ENCODE measurements around the gene TMEM178B. TPM values are rescaled to one million over a fixed set of nuclear protein-coding genes. Genes with fewer than 3 reads are reported as not detected.

Gene TMEM178B
- total and polyA plus RNA-seq, 10 of the 15 experiments (the other 5 are each of a cell fraction or from before 2014, with no cell fraction given): 0.01 to 1.1 (median 0.04) TPM; not detected in 2

DNA sequence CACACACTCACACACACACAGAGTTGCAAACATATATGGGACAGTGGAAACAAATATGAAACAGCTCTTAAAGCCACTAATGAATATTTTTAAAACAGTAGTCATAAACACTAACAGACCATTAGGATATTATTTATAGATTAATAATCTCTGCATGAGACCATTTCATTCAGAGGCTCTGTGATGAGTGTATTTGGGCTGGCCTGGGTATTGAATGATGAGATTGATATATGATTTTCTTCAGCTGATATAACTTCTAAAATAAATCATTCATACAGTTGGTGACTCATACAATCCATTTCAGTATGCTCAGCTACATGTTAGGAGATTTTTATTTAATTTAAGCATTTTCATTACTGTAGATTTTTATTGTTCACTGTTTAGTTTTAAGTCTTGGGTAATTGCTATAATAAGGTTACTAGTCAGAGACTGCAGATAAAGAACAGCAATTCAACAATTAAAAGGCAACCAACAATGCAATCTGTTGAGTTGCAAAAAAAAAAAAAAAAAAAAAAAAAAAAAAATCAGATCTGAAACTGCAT, 452.2 kb downstream of the TMEM178B start (continued):
- TF ChIP-seq, protein P1, sequence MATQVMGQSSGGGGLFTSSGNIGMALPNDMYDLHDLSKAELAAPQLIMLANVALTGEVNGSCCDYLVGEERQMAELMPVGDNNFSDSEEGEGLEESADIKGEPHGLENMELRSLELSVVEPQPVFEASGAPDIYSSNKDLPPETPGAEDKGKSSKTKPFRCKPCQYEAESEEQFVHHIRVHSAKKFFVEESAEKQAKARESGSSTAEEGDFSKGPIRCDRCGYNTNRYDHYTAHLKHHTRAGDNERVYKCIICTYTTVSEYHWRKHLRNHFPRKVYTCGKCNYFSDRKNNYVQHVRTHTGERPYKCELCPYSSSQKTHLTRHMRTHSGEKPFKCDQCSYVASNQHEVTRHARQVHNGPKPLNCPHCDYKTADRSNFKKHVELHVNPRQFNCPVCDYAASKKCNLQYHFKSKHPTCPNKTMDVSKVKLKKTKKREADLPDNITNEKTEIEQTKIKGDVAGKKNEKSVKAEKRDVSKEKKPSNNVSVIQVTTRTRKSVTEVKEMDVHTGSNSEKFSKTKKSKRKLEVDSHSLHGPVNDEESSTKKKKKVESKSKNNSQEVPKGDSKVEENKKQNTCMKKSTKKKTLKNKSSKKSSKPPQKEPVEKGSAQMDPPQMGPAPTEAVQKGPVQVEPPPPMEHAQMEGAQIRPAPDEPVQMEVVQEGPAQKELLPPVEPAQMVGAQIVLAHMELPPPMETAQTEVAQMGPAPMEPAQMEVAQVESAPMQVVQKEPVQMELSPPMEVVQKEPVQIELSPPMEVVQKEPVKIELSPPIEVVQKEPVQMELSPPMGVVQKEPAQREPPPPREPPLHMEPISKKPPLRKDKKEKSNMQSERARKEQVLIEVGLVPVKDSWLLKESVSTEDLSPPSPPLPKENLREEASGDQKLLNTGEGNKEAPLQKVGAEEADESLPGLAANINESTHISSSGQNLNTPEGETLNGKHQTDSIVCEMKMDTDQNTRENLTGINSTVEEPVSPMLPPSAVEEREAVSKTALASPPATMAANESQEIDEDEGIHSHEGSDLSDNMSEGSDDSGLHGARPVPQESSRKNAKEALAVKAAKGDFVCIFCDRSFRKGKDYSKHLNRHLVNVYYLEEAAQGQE (IDR thresholded peaks at IDR 0.05; ENCODE audit: low read depth, low read length): no peak
- TF ChIP-seq EED (IDR thresholded peaks at IDR 0.05; ENCODE audit: low read depth) (no peak), IKZF1 (conservative IDR thresholded peaks at IDR 0.05) (no peak), CREB1 (IDR thresholded peaks at IDR 0.05; ENCODE audit: low read depth) (no peak), EZH2 (IDR thresholded peaks at IDR 0.05; ENCODE audit: borderline replicate concordance, control insufficient read depth, low read depth, low read length) (no peak)

DNA sequence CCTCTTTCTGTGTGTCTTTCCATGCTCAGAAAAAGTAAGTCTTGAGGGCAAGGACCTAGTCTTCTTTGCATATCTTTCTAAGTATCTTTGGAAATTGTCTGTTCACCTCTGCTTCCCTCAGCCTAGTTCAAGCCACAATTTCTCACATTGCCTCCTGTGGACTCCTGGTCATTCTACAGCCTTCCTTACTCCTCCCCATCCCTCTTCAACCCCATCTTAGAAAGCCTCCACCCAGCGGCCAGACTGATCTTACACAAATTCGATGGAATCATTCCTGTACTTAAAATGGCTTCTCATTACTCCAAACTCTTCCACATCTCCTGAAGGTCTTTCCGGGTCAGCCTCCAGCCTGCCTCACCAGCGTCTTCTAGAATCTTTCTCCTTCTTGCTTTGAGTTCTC, 453.2 kb downstream of the TMEM178B start:
- ChIA-PET CTCF (no interaction called here), RAD21 (ENCODE audit: unreplicated experiment) (no interaction called here), SMC1A (ENCODE audit: uncharacterized antibody, unreplicated experiment) (no interaction called here), POLR2A (interaction anchor here (0.6 kb wide), 1 partner anchor 17 kb away, joined by 3 read pairs; no protein-coding TSS in a partner anchor)
- H3K4me1 ChIP-seq (ENCODE audit: control insufficient read depth, insufficient read depth, low read length): no peaks in the 10 kb centered on the region; the same call in 1 of the 2 replicates
- no peaks in the 10 kb centered on the region for H3K36me3 ChIP-seq (ENCODE audit: control insufficient read depth in 2 of 2, insufficient read depth in 2 of 2, low read length in 1 of 2)
- H3K27ac ChIP-seq (ENCODE audit: control insufficient read depth, insufficient read depth): no peak overlapping the region
- no peaks in the 10 kb centered on the region for H4K20me1 ChIP-seq (ENCODE audit: control insufficient read depth, insufficient read depth)
- in situ Hi-C loops (cut with MboI) (loop anchor here (25.0 kb wide), 1 partner anchor 715 kb away; no protein-coding TSS in a partner anchor), intact Hi-C loops (cut with micrococcal nuclease; ENCODE audit: unreplicated experiment) (no loop called here)
- no peak for FAIRE-seq
- H3K9ac ChIP-seq (ENCODE audit: control insufficient read depth, insufficient read depth, low read length): no peak overlapping the region
- H3K27me3 ChIP-seq (replicated peaks in 1 of 2; ENCODE audit: control insufficient read depth in 2 of 2, insufficient read depth in 2 of 2, low read length in 1 of 2): no peaks in the 10 kb centered on the region; a peak in 1 of 4 replicates
- 60% methylated on average over 4 of the region's 4 CpGs for WGBS (ENCODE audit: insufficient coverage, insufficient replicate concordance, low lambda C conversion rate, missing lambda C conversion rate)
- H3K79me2 ChIP-seq (ENCODE audit: control insufficient read depth, insufficient read depth, low read length): no peaks in the 10 kb centered on the region
- no TSS peak for BruUV-seq (replicated peaks)
- no peak overlapping the region for H3K4me3 ChIP-seq
- no peaks in the 10 kb centered on the region for H3K9me3 ChIP-seq (replicated peaks; ENCODE audit: control insufficient read depth, insufficient read depth, low read length)
- no peak overlapping the region for H2AFZ ChIP-seq (ENCODE audit: control insufficient read depth, low read depth, low read length)
- DNase-seq (ENCODE audit: low read depth, low spot score): no peak
- ATAC-seq: no peak
- H3K4me2 ChIP-seq (ENCODE audit: control insufficient read depth, insufficient read depth): no peak overlapping the region
- TF ChIP-seq, protein P2, sequence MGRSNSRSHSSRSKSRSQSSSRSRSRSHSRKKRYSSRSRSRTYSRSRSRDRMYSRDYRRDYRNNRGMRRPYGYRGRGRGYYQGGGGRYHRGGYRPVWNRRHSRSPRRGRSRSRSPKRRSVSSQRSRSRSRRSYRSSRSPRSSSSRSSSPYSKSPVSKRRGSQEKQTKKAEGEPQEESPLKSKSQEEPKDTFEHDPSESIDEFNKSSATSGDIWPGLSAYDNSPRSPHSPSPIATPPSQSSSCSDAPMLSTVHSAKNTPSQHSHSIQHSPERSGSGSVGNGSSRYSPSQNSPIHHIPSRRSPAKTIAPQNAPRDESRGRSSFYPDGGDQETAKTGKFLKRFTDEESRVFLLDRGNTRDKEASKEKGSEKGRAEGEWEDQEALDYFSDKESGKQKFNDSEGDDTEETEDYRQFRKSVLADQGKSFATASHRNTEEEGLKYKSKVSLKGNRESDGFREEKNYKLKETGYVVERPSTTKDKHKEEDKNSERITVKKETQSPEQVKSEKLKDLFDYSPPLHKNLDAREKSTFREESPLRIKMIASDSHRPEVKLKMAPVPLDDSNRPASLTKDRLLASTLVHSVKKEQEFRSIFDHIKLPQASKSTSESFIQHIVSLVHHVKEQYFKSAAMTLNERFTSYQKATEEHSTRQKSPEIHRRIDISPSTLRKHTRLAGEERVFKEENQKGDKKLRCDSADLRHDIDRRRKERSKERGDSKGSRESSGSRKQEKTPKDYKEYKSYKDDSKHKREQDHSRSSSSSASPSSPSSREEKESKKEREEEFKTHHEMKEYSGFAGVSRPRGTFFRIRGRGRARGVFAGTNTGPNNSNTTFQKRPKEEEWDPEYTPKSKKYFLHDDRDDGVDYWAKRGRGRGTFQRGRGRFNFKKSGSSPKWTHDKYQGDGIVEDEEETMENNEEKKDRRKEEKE (IDR thresholded peaks at IDR 0.05): no peak
- TF ChIP-seq, protein P3, sequence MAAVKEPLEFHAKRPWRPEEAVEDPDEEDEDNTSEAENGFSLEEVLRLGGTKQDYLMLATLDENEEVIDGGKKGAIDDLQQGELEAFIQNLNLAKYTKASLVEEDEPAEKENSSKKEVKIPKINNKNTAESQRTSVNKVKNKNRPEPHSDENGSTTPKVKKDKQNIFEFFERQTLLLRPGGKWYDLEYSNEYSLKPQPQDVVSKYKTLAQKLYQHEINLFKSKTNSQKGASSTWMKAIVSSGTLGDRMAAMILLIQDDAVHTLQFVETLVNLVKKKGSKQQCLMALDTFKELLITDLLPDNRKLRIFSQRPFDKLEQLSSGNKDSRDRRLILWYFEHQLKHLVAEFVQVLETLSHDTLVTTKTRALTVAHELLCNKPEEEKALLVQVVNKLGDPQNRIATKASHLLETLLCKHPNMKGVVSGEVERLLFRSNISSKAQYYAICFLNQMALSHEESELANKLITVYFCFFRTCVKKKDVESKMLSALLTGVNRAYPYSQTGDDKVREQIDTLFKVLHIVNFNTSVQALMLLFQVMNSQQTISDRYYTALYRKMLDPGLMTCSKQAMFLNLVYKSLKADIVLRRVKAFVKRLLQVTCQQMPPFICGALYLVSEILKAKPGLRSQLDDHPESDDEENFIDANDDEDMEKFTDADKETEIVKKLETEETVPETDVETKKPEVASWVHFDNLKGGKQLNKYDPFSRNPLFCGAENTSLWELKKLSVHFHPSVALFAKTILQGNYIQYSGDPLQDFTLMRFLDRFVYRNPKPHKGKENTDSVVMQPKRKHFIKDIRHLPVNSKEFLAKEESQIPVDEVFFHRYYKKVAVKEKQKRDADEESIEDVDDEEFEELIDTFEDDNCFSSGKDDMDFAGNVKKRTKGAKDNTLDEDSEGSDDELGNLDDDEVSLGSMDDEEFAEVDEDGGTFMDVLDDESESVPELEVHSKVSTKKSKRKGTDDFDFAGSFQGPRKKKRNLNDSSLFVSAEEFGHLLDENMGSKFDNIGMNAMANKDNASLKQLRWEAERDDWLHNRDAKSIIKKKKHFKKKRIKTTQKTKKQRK (IDR thresholded peaks at IDR 0.05; ENCODE audit: low read depth, low read length): no peak
- TF ChIP-seq, protein P4, sequence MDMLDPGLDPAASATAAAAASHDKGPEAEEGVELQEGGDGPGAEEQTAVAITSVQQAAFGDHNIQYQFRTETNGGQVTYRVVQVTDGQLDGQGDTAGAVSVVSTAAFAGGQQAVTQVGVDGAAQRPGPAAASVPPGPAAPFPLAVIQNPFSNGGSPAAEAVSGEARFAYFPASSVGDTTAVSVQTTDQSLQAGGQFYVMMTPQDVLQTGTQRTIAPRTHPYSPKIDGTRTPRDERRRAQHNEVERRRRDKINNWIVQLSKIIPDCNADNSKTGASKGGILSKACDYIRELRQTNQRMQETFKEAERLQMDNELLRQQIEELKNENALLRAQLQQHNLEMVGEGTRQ (IDR thresholded peaks at IDR 0.05; ENCODE audit: borderline replicate concordance, low read depth, low read length): no peak

All from GM12878 (cell line).